NB4 (cell line): ENCODE results near the gene RRP12.

Source experiments
- DNase-seq: peaks from one replicate; pipeline ENCODE4 v3.0.0; 2010; ENCODE audit warnings: low read depth
- H3K4me3 ChIP-seq: one replicate; pipeline ENCODE4 v1.5.1; 2011; ENCODE audit warnings: mild to moderate bottlenecking, low read depth, low read length, moderate library complexity
- MYC ChIP-seq: IDR thresholded peaks from 2 replicates; pipeline ENCODE4 v1.6.1; 2011; ENCODE audit warnings: low read depth, low read length
- POLR2A ChIP-seq: IDR thresholded peaks from 2 replicates; pipeline ENCODE4 v1.6.1; 2011; ENCODE audit warnings: mild to moderate bottlenecking; ENCODE audit not compliant: insufficient read length; ENCODE audit errors: extremely low read depth
- TF ChIP-seq, protein P1 (sequence below): IDR thresholded peaks from 2 replicates; pipeline ENCODE4 v1.6.1; 2011; ENCODE audit warnings: low read depth, low read length
- TF ChIP-seq, protein P2 (sequence below): IDR thresholded peaks from one replicate; pipeline ENCODE4 v1.5.1; 2012; ENCODE audit warnings: low read depth, low read length

RRP12 gene

DNA sequence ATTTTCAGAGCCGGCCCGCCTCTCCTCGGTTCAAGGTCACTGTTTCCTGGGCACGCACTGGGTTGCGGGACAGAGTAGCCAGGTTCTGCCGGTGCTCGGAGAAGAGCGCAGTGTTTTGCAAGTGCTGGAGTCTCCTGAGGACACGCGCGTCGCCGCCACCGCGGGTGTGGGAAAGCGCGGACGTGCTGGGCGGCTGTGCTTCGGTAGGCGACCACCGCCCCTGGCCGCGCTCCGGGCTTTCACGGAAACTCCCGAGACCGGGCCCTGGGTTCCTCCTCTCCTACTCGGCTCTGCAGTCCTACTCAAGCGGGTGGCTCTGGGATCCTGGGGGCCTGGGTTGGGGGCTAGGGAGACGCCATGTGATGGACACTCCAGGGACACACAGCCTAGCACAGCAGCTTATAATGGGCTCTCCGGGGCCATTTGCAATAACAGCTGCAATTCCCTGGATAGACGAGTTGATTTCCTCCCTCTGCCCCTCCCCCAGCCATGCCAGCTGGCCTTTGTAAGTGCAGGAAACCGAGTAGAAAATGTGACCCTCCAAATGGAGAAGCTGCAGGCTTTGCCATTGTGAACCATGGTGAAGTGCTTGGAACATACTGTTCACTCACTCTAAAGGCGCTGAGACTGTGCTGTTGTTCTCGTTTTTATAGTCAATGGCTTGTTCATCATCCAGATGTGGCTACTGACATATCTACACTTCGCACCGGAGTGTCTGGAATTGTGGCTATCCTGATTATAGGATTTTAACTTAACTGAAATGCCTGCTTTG lies 79.9 kb downstream of the RRP12 start:
- no peak for TF ChIP-seq POLR2A
- TF ChIP-seq, protein P1, sequence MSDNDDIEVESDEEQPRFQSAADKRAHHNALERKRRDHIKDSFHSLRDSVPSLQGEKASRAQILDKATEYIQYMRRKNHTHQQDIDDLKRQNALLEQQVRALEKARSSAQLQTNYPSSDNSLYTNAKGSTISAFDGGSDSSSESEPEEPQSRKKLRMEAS: no peak
- TF ChIP-seq, protein P2, sequence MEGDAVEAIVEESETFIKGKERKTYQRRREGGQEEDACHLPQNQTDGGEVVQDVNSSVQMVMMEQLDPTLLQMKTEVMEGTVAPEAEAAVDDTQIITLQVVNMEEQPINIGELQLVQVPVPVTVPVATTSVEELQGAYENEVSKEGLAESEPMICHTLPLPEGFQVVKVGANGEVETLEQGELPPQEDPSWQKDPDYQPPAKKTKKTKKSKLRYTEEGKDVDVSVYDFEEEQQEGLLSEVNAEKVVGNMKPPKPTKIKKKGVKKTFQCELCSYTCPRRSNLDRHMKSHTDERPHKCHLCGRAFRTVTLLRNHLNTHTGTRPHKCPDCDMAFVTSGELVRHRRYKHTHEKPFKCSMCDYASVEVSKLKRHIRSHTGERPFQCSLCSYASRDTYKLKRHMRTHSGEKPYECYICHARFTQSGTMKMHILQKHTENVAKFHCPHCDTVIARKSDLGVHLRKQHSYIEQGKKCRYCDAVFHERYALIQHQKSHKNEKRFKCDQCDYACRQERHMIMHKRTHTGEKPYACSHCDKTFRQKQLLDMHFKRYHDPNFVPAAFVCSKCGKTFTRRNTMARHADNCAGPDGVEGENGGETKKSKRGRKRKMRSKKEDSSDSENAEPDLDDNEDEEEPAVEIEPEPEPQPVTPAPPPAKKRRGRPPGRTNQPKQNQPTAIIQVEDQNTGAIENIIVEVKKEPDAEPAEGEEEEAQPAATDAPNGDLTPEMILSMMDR: no peak
- H3K4me3 ChIP-seq: no peak overlapping the region
- peak; percentile 62 for DNase-seq

DNA sequence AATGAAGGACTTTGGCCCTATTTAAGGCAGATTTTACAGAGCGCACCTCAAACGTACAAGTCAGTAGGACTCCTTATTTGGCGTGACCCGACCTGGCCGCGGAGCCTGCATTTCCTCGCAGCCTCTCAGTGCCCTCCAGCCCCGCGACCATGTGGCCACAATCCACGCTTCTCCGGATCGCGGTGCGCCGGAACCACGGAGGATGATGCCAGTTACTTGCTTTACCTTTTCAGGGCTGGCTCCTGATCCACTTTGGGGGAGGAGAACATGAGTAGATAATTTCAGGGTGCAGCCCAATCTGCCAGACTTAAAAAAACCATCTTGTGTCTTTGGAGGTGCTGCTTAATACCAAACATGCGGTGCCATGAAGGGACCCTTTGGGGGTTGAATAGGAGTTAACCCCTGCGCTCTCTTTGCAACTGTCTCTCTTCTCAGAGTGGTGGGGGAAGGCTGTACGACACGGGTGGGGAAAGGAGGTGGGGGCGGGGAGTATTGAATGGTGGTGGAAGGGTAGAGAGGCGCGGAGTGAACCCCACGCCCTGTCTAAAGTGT lies 80.6 kb downstream of the RRP12 start:
- TF ChIP-seq, protein P1: no peak
- DNase-seq: no peak
- H3K4me3 ChIP-seq: peak overlapping the region; percentile 63

DNA sequence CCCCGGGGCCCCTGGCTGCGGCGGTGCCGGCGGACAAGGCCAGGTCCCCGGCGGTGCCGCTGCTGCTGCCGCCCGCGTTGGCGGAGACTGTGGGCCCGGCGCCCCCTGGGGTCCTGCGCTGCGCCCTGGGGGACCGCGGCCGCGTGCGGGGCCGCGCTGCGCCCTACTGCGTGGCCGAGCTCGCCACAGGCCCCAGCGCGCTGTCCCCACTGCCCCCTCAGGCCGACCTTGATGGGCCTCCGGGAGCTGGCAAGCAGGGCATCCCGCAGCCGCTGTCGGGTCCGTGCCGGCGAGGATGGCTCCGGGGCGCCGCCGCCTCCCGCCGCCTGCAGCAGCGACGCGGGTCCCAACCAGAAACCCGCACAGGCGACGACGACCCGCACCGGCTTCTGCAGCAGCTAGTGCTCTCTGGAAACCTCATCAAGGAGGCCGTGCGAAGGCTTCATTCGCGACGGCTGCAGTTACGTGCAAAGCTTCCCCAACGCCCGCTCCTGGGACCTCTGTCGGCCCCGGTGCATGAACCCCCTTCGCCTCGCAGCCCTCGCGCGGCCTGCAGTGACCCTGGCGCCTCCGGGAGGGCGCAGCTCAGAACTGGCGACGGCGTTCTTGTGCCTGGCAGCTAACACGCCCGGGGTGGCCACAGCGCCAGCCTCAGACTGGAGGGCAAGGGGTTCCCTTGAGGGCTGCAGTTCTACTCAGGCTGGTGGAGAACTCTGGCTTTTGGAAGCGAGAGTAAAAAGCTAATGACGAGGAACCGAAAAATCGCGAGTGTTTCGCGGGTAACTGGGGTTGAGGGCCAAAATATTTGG lies 81.3 kb downstream of the RRP12 start:
- TF ChIP-seq MYC (0 out of 2 replicates have a peak, but pooled peaks have one; percentile 3), POLR2A (peak; percentile 13)
- TF ChIP-seq, protein P1: no peak
- TF ChIP-seq, protein P2: peak; percentile 12
- peak overlapping the region; percentile 63 for H3K4me3 ChIP-seq
- DNase-seq: peak; percentile 91

DNA sequence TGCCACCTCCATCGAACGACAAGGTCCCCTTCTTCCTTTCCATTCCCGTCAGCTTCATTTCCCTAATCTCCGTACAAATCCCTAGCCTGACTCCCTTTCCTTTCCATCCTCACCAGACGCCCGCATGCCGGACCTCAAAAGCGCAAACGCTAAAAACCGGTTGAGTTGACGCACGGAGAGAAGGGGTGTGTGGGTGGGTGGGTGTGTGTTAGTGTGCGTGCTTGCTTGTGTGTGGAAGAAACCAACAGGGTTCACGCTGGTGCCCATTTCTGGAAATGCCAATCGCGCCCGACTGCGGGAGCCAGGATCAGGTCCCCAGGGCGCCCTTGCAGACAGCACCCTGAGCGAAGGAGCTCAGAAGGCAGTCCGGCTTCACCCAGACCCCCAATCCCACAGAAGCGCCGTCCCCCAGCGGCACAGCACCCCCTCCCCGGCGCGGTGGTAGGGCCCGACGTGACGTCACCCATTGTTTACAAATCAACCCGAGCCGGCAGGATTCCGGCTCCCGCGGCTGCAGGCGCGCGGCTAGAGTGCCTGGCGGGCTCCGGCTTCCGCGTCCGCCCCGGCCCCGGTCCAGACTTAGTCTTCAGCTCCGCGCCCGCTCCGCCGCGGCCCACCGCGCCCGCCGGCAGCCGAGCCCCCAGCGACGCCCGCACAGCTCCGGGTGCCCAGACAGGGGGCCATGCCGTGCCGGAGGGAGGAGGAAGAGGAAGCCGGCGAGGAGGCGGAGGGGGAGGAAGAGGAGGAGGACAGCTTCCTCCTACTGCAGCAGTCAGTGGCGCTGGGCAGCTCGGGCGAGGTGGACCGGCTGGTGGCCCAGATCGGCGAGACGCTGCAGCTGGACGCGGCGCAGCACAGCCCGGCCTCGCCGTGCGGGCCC lies 82.1 kb downstream of the RRP12 start, which contains the start of gene FRAT1:
Gene FRAT1 (plus strand): TSS at position 500 of the 880 bp plus-strand sequence. CDS start 183 bp downstream, at position 683.
- TF ChIP-seq POLR2A (peak; percentile 59), MYC (peak; percentile 12; the same call in 1 of the 2 replicates)
- TF ChIP-seq, protein P1: peak; percentile 48; the same call in 1 of the 2 replicates
- TF ChIP-seq, protein P2: no peak
- DNase-seq: peak; percentile 92
- H3K4me3 ChIP-seq: peak within 1 kb of the TSS; percentile 88

DNA sequence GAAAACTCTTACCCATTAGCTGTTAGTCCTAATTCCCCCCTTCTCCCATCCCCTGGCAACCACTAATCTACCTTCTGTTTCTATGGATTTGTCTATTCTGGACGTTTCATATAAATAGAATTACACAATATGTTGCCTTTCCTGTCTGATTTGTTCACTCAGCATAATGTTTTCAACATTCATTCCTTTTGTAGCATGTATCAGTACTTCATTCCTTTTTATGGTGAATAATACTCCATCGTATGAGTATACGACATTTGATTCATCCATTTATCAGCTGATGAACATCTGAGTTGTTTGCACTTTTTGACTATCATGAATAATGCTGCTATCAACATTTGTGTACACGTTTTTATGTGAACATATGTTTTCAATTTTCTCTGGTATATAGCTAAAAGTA lies 86.5 kb downstream of the RRP12 start:
- no peak for TF ChIP-seq MYC
- TF ChIP-seq, protein P2: no peak
- H3K4me3 ChIP-seq: no peak overlapping the region
- DNase-seq: no peak
